IMR-90 (cell line): ENCODE measurements around the gene SMIM43. TPM values are rescaled to one million over a fixed set of nuclear protein-coding genes. Genes with fewer than 3 reads are reported as not detected.

Source experiments
- ATAC-seq: fragments of 200-7000 bp; cut with Tn5 transposase; 2 replicates; pipeline ENCODE4 v1.9.1; 2020; ENCODE audit warnings: low read depth, mild to moderate bottlenecking, moderate library complexity
- BruUV-seq: library from RNA; stranded (reverse); fragments of 400-500 nt; replicated peaks from 2 replicates; lab custom pipeline; 2021; lab: Mats Ljungman, UMichigan
- CTCF ChIA-PET: fragments of 300-600 bp; formaldehyde crosslinking; extraction: SDS; loops from one replicate; lab custom pipeline; 2021; ENCODE audit warnings: antibody characterized with exemption; lab: Yijun Ruan, JAX
- POLR2A ChIA-PET: fragments of 300-600 bp; sonication (Branson Sonifier 250); formaldehyde crosslinking; loops from one replicate; lab custom pipeline; 2022; ENCODE audit warnings: antibody characterized with exemption; ENCODE audit not compliant: unreplicated experiment; lab: Charles Lee
- DNase-seq: peaks from one replicate; pipeline ENCODE4 v3.0.0; 2013
- H2AFZ ChIP-seq: replicated peaks from 2 replicates; pipeline ENCODE3; 2013; ENCODE audit warnings: low read length, mild to moderate bottlenecking; ENCODE audit not compliant: poor library complexity
- H2AK5ac ChIP-seq: 2 replicates; pipeline ENCODE4 v1.6.1; 2013; ENCODE audit warnings: low read depth, low read length, inconsistent platforms
- H2AK9ac ChIP-seq: replicated peaks from 2 replicates; pipeline ENCODE3; 2013; ENCODE audit warnings: mild to moderate bottlenecking, low read depth, low read length, moderate library complexity; ENCODE audit not compliant: poor library complexity
- H2BK120ac ChIP-seq: 2 replicates; pipeline ENCODE4 v1.6.1; 2013; ENCODE audit warnings: low read depth, low read length, inconsistent platforms
- H2BK15ac ChIP-seq: 3 replicates; pipeline ENCODE4 v1.6.1; 2013; ENCODE audit warnings: low read depth, low read length, inconsistent platforms
- H2BK20ac ChIP-seq: 2 replicates; pipeline ENCODE4 v1.6.1; 2013; ENCODE audit warnings: low read depth, mild to moderate bottlenecking, inconsistent platforms, low read length, moderate library complexity
- H2BK5ac ChIP-seq: 2 replicates; pipeline ENCODE4 v1.6.1; 2013; ENCODE audit warnings: mild to moderate bottlenecking, low read depth, low read length, inconsistent platforms; ENCODE audit not compliant: poor library complexity, severe bottlenecking
- H3K14ac ChIP-seq: replicated peaks from 2 replicates; pipeline ENCODE4 v1.6.1; 2013; ENCODE audit warnings: low read depth, low read length, inconsistent platforms
- H3K18ac ChIP-seq: 2 replicates; pipeline ENCODE4 v1.6.1; 2013; ENCODE audit warnings: low read depth, low read length, control low read depth
- H3K23ac ChIP-seq: 2 replicates; pipeline ENCODE4 v1.6.1; 2013; ENCODE audit warnings: low read depth, low read length, inconsistent platforms
- H3K27ac ChIP-seq: 2 replicates; pipeline ENCODE4 v1.5.1; 2013; ENCODE audit warnings: mild to moderate bottlenecking, control low read depth, low read length; ENCODE audit not compliant: insufficient read depth
- H3K27me3 ChIP-seq: 2 replicates; pipeline ENCODE4 v1.6.1; 2013; ENCODE audit warnings: low read length; ENCODE audit not compliant: control insufficient read depth, insufficient read depth
- H3K36me3 ChIP-seq: 2 replicates; pipeline ENCODE4 v1.6.1; 2013; ENCODE audit warnings: low read length, mixed read lengths; ENCODE audit not compliant: control insufficient read depth, insufficient read depth
- H3K4ac ChIP-seq: 2 replicates; pipeline ENCODE4 v1.6.1; 2013; ENCODE audit warnings: low read depth, low read length, inconsistent platforms
- H3K4me1 ChIP-seq: 2 replicates; pipeline ENCODE4 v1.6.1; 2013; ENCODE audit warnings: low read length, mixed read lengths; ENCODE audit not compliant: control insufficient read depth, insufficient read depth
- H3K4me2 ChIP-seq: 2 replicates; pipeline ENCODE4 v1.6.1; 2013; ENCODE audit warnings: low read depth, mild to moderate bottlenecking, control low read depth, low read length, moderate library complexity
- H3K4me3 ChIP-seq: 2 replicates; pipeline ENCODE4 v1.5.1; 2013; ENCODE audit warnings: low read depth, mild to moderate bottlenecking, control low read depth, low read length, moderate library complexity; ENCODE audit not compliant: insufficient read depth
- H3K56ac ChIP-seq: 2 replicates; pipeline ENCODE4 v1.6.1; 2013; ENCODE audit warnings: low read length, inconsistent platforms; ENCODE audit not compliant: insufficient read depth; ENCODE audit errors: extremely low read depth
- H3K79me1 ChIP-seq, 2 experiments: 2 replicates each; pipeline ENCODE4 v1.6.1; 2013; ENCODE audit warnings: low read length in 2 of 2, inconsistent platforms in 1 of 2, low read depth in 1 of 2
- H3K9ac ChIP-seq: 2 replicates; pipeline ENCODE4 v1.6.1; 2013; ENCODE audit warnings: low read depth, low read length, control low read depth
- H3K9me1 ChIP-seq: 2 replicates; pipeline ENCODE4 v1.6.1; 2013; ENCODE audit warnings: low read length, inconsistent platforms; ENCODE audit not compliant: insufficient read depth
- H3K9me3 ChIP-seq: 2 replicates; pipeline ENCODE4 v1.6.1; 2013; ENCODE audit warnings: low read length; ENCODE audit not compliant: control insufficient read depth, insufficient read depth
- H4K20me1 ChIP-seq: 2 replicates; pipeline ENCODE4 v1.6.1; 2013; ENCODE audit warnings: low read length, inconsistent platforms; ENCODE audit not compliant: insufficient read depth
- H4K5ac ChIP-seq: 2 replicates; pipeline ENCODE4 v1.6.1; 2013; ENCODE audit warnings: mild to moderate bottlenecking, low read depth, low read length, control low read depth
- H4K8ac ChIP-seq, 2 experiments: 2 replicates each; pipeline ENCODE4 v1.6.1; 2013; ENCODE audit warnings: low read depth in 2 of 2, low read length in 2 of 2, control low read depth in 1 of 2, inconsistent platforms in 1 of 2
- H4K91ac ChIP-seq: 2 replicates; pipeline ENCODE4 v1.6.1; 2013; ENCODE audit warnings: low read depth, low read length, inconsistent platforms; ENCODE audit not compliant: insufficient read depth
- BHLHE40 ChIP-seq: fragments of 150-350 bp; IDR thresholded peaks from 2 replicates; pipeline ENCODE4 v1.6.1; 2016; ENCODE audit warnings: mild to moderate bottlenecking, low read depth, low read length
- CEBPB ChIP-seq: IDR thresholded peaks from 2 replicates; pipeline ENCODE4 v1.6.1; 2012; ENCODE audit warnings: low read depth, low read length, improper control_type of control experiment
- CHD1 ChIP-seq: IDR thresholded peaks from 2 replicates; pipeline ENCODE4 v1.6.1; 2012; ENCODE audit warnings: low read depth, low read length, improper control_type of control experiment
- CTCF ChIP-seq: conservative IDR thresholded peaks from 2 replicates; pipeline ENCODE4 v1.5.1; 2012; ENCODE audit warnings: mild to moderate bottlenecking, low read depth, low read length, improper control_type of control experiment
- ELK1 ChIP-seq: fragments of 150-350 bp; IDR thresholded peaks from 2 replicates; pipeline ENCODE4 v1.6.1; 2016; ENCODE audit warnings: low read depth, mild to moderate bottlenecking, low read length, moderate library complexity, borderline replicate concordance
- FOS ChIP-seq: fragments of 150-350 bp; IDR thresholded peaks from 2 replicates; pipeline ENCODE4 v1.6.1; 2016; ENCODE audit warnings: low read depth, low read length
- MAFK ChIP-seq: IDR thresholded peaks from 2 replicates; pipeline ENCODE4 v1.6.1; 2012; ENCODE audit warnings: low read depth, low read length, improper control_type of control experiment
- MAZ ChIP-seq: IDR thresholded peaks from 2 replicates; pipeline ENCODE4 v1.6.1; 2012; ENCODE audit warnings: low read depth, mild to moderate bottlenecking, low read length, improper control_type of control experiment, moderate library complexity, borderline replicate concordance
- MXI1 ChIP-seq: IDR thresholded peaks from 2 replicates; pipeline ENCODE4 v1.6.1; 2012; ENCODE audit warnings: low read depth, mild to moderate bottlenecking, low read length, moderate library complexity, borderline replicate concordance
- NFE2L2 ChIP-seq: fragments of 150-350 bp; IDR thresholded peaks from 2 replicates; pipeline ENCODE4 v1.6.1; 2016; ENCODE audit warnings: low read depth, mild to moderate bottlenecking, low read length
- POLR2A ChIP-seq: IDR thresholded peaks from 2 replicates; pipeline ENCODE4 v1.6.1; 2012; ENCODE audit warnings: mild to moderate bottlenecking, low read depth, low read length
- RAD21 ChIP-seq: IDR thresholded peaks from 2 replicates; pipeline ENCODE4 v1.6.1; 2012; ENCODE audit warnings: low read length, improper control_type of control experiment
- RCOR1 ChIP-seq: IDR thresholded peaks from 2 replicates; pipeline ENCODE4 v1.6.1; 2012; ENCODE audit warnings: mild to moderate bottlenecking, low read length, improper control_type of control experiment; ENCODE audit not compliant: insufficient replicate concordance
- RFX5 ChIP-seq: IDR thresholded peaks from 2 replicates; pipeline ENCODE4 v1.8.0; 2012; ENCODE audit warnings: low read depth, mild to moderate bottlenecking, low read length, moderate library complexity
- SMC3 ChIP-seq: fragments of 150-350 bp; IDR thresholded peaks from 2 replicates; pipeline ENCODE4 v1.6.1; 2016; ENCODE audit warnings: low read depth, mild to moderate bottlenecking, antibody characterized with exemption, low read length, moderate library complexity
- WGBS, 2 experiments: methylation state at CpG; one replicate each; pipeline versions ENCODE4 v1.1.5 to v1.1.7; 2013; ENCODE audit warnings: missing lambda C conversion rate in 2 of 2; ENCODE audit not compliant: insufficient read length in 1 of 2; ENCODE audit errors: extremely low coverage in 2 of 2; 5-methylcytosine and 5-hydroxymethylcytosine counted together
- dilution Hi-C: fragments of 300-500 bp; cut with HindIII; formaldehyde crosslinking; loops from one replicate; pipeline ENCODE4 v1.14.3; 2018; ENCODE audit warnings: low sequenced_read_pairs; ENCODE audit not compliant: unreplicated experiment
- in situ Hi-C: fragments of 300-500 bp; cut with MboI; formaldehyde crosslinking; loops from 3 replicates; pipeline ENCODE4 v1.14.3; 2019; ENCODE audit warnings: low sequenced_read_pairs, inconsistent platforms, mixed read lengths
- intact Hi-C: fragments of 100-400 bp; cut with micrococcal nuclease; formaldehyde crosslinking; loops from 2 replicates; pipeline ENCODE4 v1.10.0; 2022
- polyA plus RNA-seq, 3 experiments: library from polyadenylated mRNA; depleted of rRNA; stranded (reverse); fragments of >200 nt; gene quantifications; 2 replicates each; pipeline ENCODE4 v1.2.3, GENCODE V29; 2012; ENCODE audit warnings: low replicate concordance in 1 of 3
- total RNA-seq: library from RNA; depleted of rRNA; stranded (reverse); fragments of >200 nt; gene quantifications from 2 replicates; pipeline ENCODE4 v1.2.3, GENCODE V29; 2012
- TF ChIP-seq, protein P1 (sequence below): fragments of 150-350 bp; IDR thresholded peaks from 2 replicates; pipeline ENCODE4 v1.6.1; 2017; ENCODE audit warnings: mild to moderate bottlenecking, antibody characterized with exemption, low read length, low read depth

SMIM43 gene
- total and polyA plus RNA-seq, 2 of the 4 experiments (the other 2 are of a cell fraction): 1.4 to 2.8 TPM

DNA sequence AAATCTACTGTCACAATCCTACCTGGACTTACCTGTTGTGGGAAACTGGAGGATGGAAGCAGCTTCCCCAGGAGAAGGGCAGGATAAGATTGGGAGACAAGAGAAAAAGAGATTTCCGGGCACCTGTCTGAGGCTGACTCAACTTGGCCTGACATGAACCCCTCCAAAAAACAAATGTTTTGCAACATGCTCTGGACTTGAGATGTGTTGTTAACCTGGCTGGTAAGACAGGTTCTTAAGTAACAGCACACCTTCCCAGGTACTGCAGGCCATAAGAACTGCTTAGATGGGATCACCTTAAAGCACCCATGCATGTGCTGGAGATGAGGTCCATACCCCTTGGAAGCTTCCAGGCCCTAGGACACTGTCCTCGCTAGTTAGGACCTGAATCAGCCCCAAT, 4.4 kb upstream of the SMIM43 start:
- Histone ChIP-seq H3K4ac (no peak overlapping the region), H3K4me1 (peaks cover 8% of the 10 kb centered on the region), H2AK5ac (no peak overlapping the region), H2BK5ac (no peak overlapping the region), H3K9ac (no peak overlapping the region), H3K79me1 (no peaks in the 10 kb centered on the region; a peak in 1 of 4 replicates), H3K27ac (no peak overlapping the region), H3K4me2 (no peak overlapping the region), H3K14ac (no peak overlapping the region), H3K9me1 (no peaks in the 10 kb centered on the region), H3K9me3 (no peaks in the 10 kb centered on the region), H3K18ac (no peak overlapping the region), H4K8ac (no peak overlapping the region), H3K23ac (no peak overlapping the region), H2BK120ac (no peak overlapping the region), H3K56ac (no peak overlapping the region), H2AFZ (no peak overlapping the region), H3K4me3 (no peak overlapping the region), H3K36me3 (no peaks in the 10 kb centered on the region), H4K5ac (no peak overlapping the region), H3K27me3 (no peaks in the 10 kb centered on the region), H4K91ac (no peak overlapping the region), H2BK15ac (no peak overlapping the region), H2AK9ac (no peak overlapping the region), H4K20me1 (no peaks in the 10 kb centered on the region), H2BK20ac (no peak overlapping the region)
- no CpG with 5 or more reads among the region's 2 CpGs for WGBS, 2 experiments
- BruUV-seq: no TSS peak
- in situ Hi-C loops (no loop called here), dilution Hi-C loops (no loop called here), intact Hi-C loops (loop anchor here (5.0 kb wide), 1 partner anchor 48 kb away; no protein-coding TSS in a partner anchor)
- ATAC-seq: no peak
- DNase-seq: no peak
- TF ChIP-seq RFX5 (no peak), FOS (no peak), MAFK (no peak), MXI1 (no peak), POLR2A (no peak), SMC3 (no peak), CEBPB (no peak), CHD1 (no peak), BHLHE40 (no peak), NFE2L2 (no peak), CTCF (no peak), RAD21 (no peak), ELK1 (no peak), RCOR1 (no peak), MAZ (no peak)
- TF ChIP-seq, protein P1, sequence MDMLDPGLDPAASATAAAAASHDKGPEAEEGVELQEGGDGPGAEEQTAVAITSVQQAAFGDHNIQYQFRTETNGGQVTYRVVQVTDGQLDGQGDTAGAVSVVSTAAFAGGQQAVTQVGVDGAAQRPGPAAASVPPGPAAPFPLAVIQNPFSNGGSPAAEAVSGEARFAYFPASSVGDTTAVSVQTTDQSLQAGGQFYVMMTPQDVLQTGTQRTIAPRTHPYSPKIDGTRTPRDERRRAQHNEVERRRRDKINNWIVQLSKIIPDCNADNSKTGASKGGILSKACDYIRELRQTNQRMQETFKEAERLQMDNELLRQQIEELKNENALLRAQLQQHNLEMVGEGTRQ: no peak
- CTCF ChIA-PET: no interaction called here
- POLR2A ChIA-PET: no interaction called here
